Left kidney (tissue), 2 donors: ENCODE data around the gene SAXO1. TPM values are rescaled to one million over a fixed set of nuclear protein-coding genes. Genes with fewer than 3 reads are reported as not detected.
"Not testable (repeated sequence)": the region's sequence is repeated elsewhere in the genome, so short reads cannot be mapped to it uniquely, and the experiment has no call there.

Experiments
- DNase-seq: peaks from one replicate; pipeline ENCODE4 v3.0.0-alpha.2; 2013
- polyA plus RNA-seq: library from polyadenylated mRNA; unstranded; fragments of 120-200 nt; gene quantifications from one replicate; pipeline ENCODE4 v1.2.1, GENCODE V29; 2013; ENCODE audit not compliant: insufficient read length

The SAXO1 gene
- polyA plus RNA-seq, 1 donor, result 0.20 TPM

- DNase-seq, result no peak
Measured at GRCh38 chr9:18970393-18970792, 62.6 kb downstream of the SAXO1 start.

DNA sequence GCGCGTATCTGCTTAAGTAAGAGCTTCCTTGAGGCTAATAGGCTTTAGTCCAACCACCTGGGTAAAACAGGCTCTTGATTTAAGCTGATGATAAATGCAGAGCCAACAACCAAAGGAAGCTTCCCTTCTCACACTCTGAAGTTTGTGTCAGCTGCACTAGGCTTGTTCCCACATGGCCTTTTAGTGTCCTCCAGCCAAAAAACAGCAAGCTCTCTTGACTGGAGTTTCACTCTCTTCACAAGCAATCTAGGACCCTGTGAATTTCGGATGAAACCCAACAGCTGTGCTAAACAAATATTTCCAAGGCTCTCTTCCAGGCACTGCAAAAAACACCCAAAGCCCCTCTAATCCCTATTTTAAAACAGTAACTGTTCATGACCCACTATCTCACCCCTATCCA, 63.9 kb downstream of the SAXO1 start:
- DNase-seq, result no peak

GRCh38 chr9:18955626-18956025, 77.4 kb downstream of the SAXO1 start:
- DNase-seq, result no peak

DNA sequence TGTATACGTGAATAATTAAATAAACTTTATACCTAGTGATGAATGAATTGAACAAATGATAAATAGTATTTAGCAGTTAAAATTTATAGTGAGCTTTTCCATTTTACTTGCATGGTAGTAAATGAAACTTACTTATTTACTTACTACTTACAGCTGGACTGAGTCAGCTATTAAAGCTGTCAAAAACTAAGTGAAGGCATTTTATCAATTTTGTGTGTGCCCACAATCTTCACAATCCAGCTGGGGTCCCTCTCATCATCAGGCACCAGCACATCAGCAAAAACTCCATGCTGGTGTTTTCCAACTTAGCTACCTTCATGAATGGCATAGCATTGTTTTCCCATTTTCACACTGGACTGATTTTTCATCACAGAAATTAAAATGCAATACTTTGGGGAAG, 81.1 kb downstream of the SAXO1 start:
- no peak for DNase-seq

DNA sequence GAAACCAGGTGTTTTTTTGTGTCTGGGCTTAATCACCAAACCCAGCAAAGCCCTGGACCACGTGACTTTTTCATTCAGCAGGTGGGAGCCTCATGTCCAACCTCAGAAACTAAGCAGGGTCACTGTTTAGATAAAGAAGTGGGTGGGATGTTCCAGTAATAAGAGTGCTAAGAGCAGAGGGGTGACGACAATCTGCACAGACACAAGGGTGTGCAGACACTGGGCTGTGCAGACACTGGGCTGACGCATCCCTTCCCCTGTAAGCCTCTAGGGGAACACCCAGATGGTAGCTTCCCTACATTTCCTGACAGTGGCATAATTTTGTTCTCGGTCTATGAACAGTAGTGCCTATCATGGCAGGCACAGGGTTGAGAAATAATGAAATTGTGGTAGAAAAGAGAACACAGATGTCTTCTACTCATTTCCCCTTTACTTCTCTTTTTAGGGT, 85.1 kb downstream of the SAXO1 start:
- DNase-seq, result no peak

DNA sequence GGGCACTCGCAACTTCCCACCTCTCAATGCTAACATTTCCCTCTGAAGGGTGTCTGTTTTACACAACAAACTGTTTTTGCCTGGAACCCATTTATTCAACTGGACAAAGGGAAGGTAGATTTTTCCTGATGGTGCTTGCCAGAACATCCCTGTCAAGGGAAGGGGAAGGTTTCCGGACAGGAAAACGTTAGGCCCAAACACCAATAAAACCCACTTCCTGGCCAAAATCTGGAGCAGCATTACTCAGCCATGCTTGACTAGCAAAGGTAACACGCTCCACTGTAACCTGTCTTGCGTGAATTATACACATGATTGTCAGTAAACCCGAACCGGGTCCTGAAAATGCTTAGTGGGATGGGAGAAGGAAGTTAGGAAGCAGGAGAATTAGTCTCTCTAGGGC, 90.2 kb downstream of the SAXO1 start:
- no peak for DNase-seq

GRCh38 chr9:18941060-18941740, 91.8 kb downstream of the SAXO1 start:
- DNase-seq, result no peak

GRCh38 chr9:18939943-18940342, 93.1 kb downstream of the SAXO1 start:
- no peak for DNase-seq

DNA sequence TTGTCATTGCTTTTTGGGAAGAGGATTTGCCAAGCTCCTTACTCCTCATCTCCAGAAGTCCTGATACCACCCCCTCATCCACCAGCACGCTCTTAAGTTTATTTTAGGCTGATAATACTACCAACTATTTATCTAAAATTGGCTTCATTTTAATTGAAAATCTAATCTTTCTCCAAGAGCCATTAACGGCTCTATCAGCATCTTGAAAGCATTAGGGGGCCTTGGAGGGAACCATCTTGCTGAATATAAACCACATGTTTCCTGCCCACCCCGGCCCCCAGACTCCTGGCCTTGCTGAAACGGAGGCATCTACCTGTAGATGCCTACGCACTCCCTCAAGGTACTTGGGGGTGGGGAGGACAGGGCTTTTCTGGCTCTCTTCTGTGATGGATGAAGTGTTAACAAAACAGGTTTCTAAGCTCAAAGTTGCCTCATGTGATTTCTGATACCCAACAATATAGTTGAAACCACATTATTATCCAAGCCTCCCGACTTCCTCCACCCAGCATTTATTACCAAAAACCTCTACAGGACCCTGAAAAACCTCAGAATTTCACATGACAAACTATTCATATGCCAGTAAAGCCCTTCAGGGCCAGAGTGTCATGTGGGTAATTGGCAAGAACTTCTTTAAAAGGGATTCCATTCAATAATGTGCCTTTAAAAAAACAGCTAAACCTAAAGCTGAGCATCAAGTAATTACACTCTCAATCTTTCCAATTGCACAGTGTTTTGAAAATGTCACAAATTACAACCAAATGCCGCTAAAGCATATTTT, 96.7 kb downstream of the SAXO1 start:
- no peak for DNase-seq

- no peak for DNase-seq
Measured at GRCh38 chr9:18935541-18935940, 97.5 kb downstream of the SAXO1 start.

DNA sequence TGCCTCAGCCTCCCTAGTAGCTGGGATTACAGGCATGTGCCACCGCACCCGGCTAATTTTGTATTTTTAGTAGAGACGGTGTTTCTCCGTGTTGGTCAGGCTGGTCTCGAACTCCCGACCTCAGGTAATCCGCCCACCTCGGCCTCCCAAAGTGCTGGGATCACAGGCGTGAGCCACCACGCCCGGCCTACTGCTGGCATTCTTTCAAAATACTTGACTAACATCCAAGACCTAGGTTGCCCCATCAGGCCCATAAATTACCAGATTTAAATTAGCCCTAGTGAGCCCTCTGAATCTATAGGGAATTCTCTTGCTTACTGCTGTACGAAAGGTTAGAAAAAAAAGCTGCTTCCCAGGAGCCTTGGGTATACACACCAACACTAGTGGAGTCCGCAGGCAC, 102.4 kb downstream of the SAXO1 start:
- DNase-seq, result not testable (repeated sequence)

- no peak for DNase-seq
Measured at GRCh38 chr9:18928711-18929110, 104.3 kb downstream of the SAXO1 start.

- no peak for DNase-seq
Measured at GRCh38 chr9:18926513-18926912, 106.5 kb downstream of the SAXO1 start.

GRCh38 chr9:18925880-18926279, 107.1 kb downstream of the SAXO1 start:
- no peak for DNase-seq

- DNase-seq, result no peak
Measured at GRCh38 chr9:18923671-18924430, 109.2 kb downstream of the SAXO1 start.

DNA sequence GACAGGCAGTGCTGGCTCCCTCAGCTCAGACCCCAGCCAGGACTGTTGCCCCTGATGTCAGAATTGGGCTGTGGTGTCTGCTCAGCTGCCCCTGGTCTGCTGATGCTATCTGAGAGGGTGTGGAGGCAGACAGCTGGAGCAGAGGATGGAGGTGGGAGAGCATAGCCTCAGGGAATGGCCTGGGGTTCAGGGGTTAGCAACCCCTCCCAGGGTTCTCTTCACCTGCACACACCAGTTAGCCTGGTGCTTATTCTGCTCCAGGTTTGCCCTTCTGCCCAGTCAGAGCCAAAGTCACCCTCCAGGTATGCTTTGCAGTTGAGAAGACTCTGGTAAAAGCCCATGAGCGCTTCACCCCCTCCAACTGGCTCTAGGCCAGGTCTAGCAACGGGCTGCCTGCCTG, 109.8 kb downstream of the SAXO1 start:
- no peak for DNase-seq

GRCh38 chr9:18922161-18922885, 110.7 kb downstream of the SAXO1 start:
- no peak for DNase-seq

GRCh38 chr9:18921366-18922075, 111.5 kb downstream of the SAXO1 start:
- DNase-seq, result no peak

GRCh38 chr9:18920141-18921084, 112.6 kb downstream of the SAXO1 start:
- no peak for DNase-seq

DNA sequence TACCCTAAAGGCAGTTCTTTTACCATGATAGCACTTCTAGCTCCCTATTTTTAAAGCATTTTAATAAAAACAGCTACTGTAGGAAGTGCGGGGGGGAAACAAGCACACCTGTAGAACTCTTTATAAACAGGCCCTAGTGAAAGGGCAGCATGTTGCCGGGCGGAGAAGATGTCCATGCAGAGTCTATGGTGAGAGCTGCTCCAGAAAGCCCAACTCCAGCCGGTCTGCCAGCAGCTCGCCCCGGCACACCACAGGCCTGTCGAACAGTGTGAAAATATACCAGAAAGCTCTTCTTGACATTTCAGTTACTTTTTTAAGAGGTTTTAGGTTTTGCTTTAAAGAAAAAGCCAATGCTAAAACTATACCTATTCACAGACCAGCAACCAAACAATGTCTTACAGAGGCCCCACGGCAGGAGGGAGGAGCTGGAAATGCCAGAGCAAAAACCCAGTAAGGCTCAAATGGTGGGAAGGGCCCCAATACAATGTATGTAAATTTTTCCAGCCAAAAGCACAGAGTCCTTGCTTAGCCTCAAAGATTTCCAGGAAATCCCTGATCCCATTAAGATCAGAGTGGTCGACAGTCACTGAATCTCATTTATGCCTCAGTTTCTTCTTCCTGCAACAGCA, 121.2 kb downstream of the SAXO1 start:
- no peak for DNase-seq
